HepG2 (cell line): ENCODE results near the gene KDM1B.

Experiments
- CBFB ChIP-seq: sonication (generic); formaldehyde crosslinking; IDR thresholded peaks from 2 replicates; pipeline ENCODE4 v1.4.0; 2020; ENCODE audit warnings: missing genetic modification reagents
- CTCF ChIP-seq: sonication (generic); formaldehyde crosslinking; IDR thresholded peaks from 2 replicates; pipeline ENCODE4 v1.5.0; 2020; ENCODE audit warnings: mild to moderate bottlenecking, missing genetic modification reagents, moderate library complexity
- HMG20B ChIP-seq: conservative IDR thresholded peaks from 2 replicates; pipeline ENCODE4 v1.6.1; 2016; ENCODE audit warnings: missing genetic modification reagents, missing compliant biosample characterization
- MAX ChIP-seq: IDR thresholded peaks from 2 replicates; pipeline ENCODE4 v1.6.1; 2012; ENCODE audit warnings: inconsistent platforms
- MTERF4 ChIP-seq: sonication (generic); formaldehyde crosslinking; IDR thresholded peaks from 2 replicates; pipeline ENCODE4 v1.8.0; 2023; ENCODE audit warnings: mild to moderate bottlenecking, missing genetic modification reagents
- MYPOP ChIP-seq: sonication (generic); formaldehyde crosslinking; IDR thresholded peaks from 2 replicates; pipeline ENCODE4 v1.8.1; 2023; ENCODE audit warnings: mild to moderate bottlenecking, moderate library complexity, missing genetic modification reagents
- NFIC ChIP-seq: IDR thresholded peaks from 2 replicates; pipeline ENCODE4 v1.6.1; 2012; ENCODE audit warnings: mild to moderate bottlenecking, low read length, inconsistent platforms
- POLR2A ChIP-seq, 2 experiments: IDR thresholded peaks; 2 replicates each; pipeline ENCODE4 v1.6.1; 2011; ENCODE audit warnings: low read depth in 2 of 2, low read length in 2 of 2, mild to moderate bottlenecking in 1 of 2, moderate library complexity in 1 of 2; ENCODE audit not compliant: insufficient read depth in 1 of 2
- SRY ChIP-seq: sonication (generic); formaldehyde crosslinking; IDR thresholded peaks from 2 replicates; pipeline ENCODE4 v1.8.0; 2022; ENCODE audit warnings: mild to moderate bottlenecking, missing genetic modification reagents
- TCF7 ChIP-seq: sonication (generic); IDR thresholded peaks from 2 replicates; pipeline ENCODE4 v1.6.1; 2016; ENCODE audit warnings: antibody characterized with exemption, low read depth
- UBTF ChIP-seq: sonication (generic); formaldehyde crosslinking; IDR thresholded peaks from 2 replicates; pipeline ENCODE4 v1.4.0; 2020; ENCODE audit warnings: mild to moderate bottlenecking, missing genetic modification reagents
- ZFP36L1 ChIP-seq: sonication (generic); formaldehyde crosslinking; IDR thresholded peaks from 2 replicates; pipeline ENCODE4 v1.8.0; 2022; ENCODE audit warnings: mild to moderate bottlenecking, missing genetic modification reagents, moderate library complexity
- ZNF207 ChIP-seq: fragments of 450-650 bp; IDR thresholded peaks from 2 replicates; pipeline ENCODE4 v1.6.1; 2016; ENCODE audit warnings: antibody characterized with exemption, borderline replicate concordance

GRCh38 chr6:18185624-18186023, 30.4 kb downstream of the KDM1B start:
- TF ChIP-seq MAX (no peak), HMG20B (CRISPR knock-in tag) (no peak), MYPOP (CRISPR knock-in tag) (no peak), ZFP36L1 (CRISPR knock-in tag) (no peak), ZNF207 (no peak), CBFB (no peak), NFIC (no peak), POLR2A (IDR thresholded peaks at IDR 0.05; ENCODE audit: insufficient read depth in 1 of 2, low read depth in 2 of 2, low read length in 2 of 2) (no peak), UBTF (CRISPR knock-in tag) (no peak), TCF7 (no peak), SRY (CRISPR knock-in tag) (no peak), MTERF4 (CRISPR knock-in tag) (no peak), CTCF (CRISPR knock-in tag) (no peak)
